Heart left ventricle (tissue), 13 donors: ENCODE measurements around the gene ZNHIT6.

ENCODE experiments used
- CTCF ChIP-seq, 12 donors: fragments of 200-600 bp; sonication (generic) in 4 of 12; IDR thresholded peaks; one replicate each; pipeline versions ENCODE4 v1.5.0 to v1.8.0; 2018 to 2022; ENCODE audit warnings: antibody characterized with exemption in 12 of 12, mild to moderate bottlenecking in 5 of 12
- POLR2A ChIP-seq, 2 donors: fragments of 450-650 bp; IDR thresholded peaks; one replicate each; pipeline ENCODE4 v1.6.1; 2017; ENCODE audit warnings: antibody characterized with exemption in 2 of 2, mild to moderate bottlenecking in 2 of 2, moderate library complexity in 2 of 2
- donor health status: ischemic (EF 13 %, LVEDD 7.1; RV severe dilation, severe dysfunction).
- donor health status: DM: no; HTN: yes; CAD: no.
- donor health status: DM: no; HTN: no; CAD: no.
- donor health status: ischemic (EF 25% LVEDD 6.9; RV normal size, moderate dysfunction).
- donor health status: ischemic (EF 25% LVEDD 5.7; RV mildly dilated, moderate dysfunction).
- donor health status: ischemic (EF 35%, LVEDD 5.7; RV mildly dilated, moderate dysfunction).
- donor health status: nonischemic (EF 11% LVEDD 7.7; RV severe dilation, severe dysfunction).
- donor health status: DM: yes; HTN: yes; CAD: no.
- donor health status: PGD.
- donor health status: ischemic (EF 29% LVEDD 5.4; RV normal size, mild dysfunction).
- donor health status: nonischemic (EF 23%, LVEDD 6.1; RV moderate dilation, normal function).

GRCh38 chr1:85743814-85744213 lies 35.6 kb upstream of the ZNHIT6 start:
- TF ChIP-seq CTCF (IDR thresholded peaks at IDR 0.05): no peak
- no peak for TF ChIP-seq POLR2A (IDR thresholded peaks at IDR 0.05)
